ENCODE data around the gene MYRIP. TPM values are rescaled to one million over a fixed set of nuclear protein-coding genes. Genes with fewer than 3 reads are reported as not detected.

MYRIP gene
- total RNA-seq, 2 donors from 2014 or later: 4.8 to 9.3 TPM

DNA sequence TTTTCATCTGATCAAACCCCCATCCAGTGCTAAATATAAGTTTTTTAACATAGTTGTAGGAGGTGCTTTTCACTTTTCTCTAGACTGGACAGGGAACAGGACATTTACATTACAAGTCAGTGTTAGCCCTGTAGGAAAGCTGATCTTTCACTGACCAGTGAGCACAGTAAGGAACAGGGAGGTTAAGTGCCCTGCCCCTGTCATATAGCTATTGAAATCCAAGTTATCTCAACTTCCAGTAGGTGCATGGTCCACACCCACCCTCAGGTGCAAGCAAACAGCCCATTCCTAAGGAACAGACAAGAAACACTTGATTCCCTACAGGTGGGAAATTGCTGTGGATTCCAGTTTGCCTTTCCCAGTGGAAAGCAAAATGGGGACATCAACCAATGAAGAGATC, 421.0 kb downstream of the MYRIP start:
- Histone ChIP-seq H3K9me3 (no peaks in the 10 kb centered on the region), H3K27ac (no peak overlapping the region), H3K4me3 (no peak overlapping the region), H3K36me3 (no peaks in the 10 kb centered on the region), H3K4me1 (replicated peaks) (no peaks in the 10 kb centered on the region), H3K27me3 (replicated peaks; ENCODE audit: insufficient read depth) (no peaks in the 10 kb centered on the region)
- TF ChIP-seq POLR2AphosphoS5 (IDR thresholded peaks at IDR 0.05) (no peak), POLR2A (IDR thresholded peaks at IDR 0.05) (no peak)
- TF ChIP-seq, protein P1, sequence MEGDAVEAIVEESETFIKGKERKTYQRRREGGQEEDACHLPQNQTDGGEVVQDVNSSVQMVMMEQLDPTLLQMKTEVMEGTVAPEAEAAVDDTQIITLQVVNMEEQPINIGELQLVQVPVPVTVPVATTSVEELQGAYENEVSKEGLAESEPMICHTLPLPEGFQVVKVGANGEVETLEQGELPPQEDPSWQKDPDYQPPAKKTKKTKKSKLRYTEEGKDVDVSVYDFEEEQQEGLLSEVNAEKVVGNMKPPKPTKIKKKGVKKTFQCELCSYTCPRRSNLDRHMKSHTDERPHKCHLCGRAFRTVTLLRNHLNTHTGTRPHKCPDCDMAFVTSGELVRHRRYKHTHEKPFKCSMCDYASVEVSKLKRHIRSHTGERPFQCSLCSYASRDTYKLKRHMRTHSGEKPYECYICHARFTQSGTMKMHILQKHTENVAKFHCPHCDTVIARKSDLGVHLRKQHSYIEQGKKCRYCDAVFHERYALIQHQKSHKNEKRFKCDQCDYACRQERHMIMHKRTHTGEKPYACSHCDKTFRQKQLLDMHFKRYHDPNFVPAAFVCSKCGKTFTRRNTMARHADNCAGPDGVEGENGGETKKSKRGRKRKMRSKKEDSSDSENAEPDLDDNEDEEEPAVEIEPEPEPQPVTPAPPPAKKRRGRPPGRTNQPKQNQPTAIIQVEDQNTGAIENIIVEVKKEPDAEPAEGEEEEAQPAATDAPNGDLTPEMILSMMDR (IDR thresholded peaks at IDR 0.05): no peak
- intact Hi-C loops (cut with DNase I): no loop called here
- no peak for DNase-seq (ENCODE audit: low spot score)

GRCh38 chr3:40232626-40233025, 423.2 kb downstream of the MYRIP start:
- Histone ChIP-seq H3K27me3 (replicated peaks; ENCODE audit: insufficient read depth) (no peaks in the 10 kb centered on the region), H3K4me1 (replicated peaks) (no peaks in the 10 kb centered on the region), H3K9me3 (no peaks in the 10 kb centered on the region), H3K36me3 (no peaks in the 10 kb centered on the region), H3K27ac (no peak overlapping the region), H3K4me3 (no peak overlapping the region)
- intact Hi-C loops (cut with DNase I): no loop called here
- DNase-seq (ENCODE audit: low spot score): no peak
- WGBS: 85% methylated on average over 2 of the region's 2 CpGs
- TF ChIP-seq, protein P1 (IDR thresholded peaks at IDR 0.05): no peak
- TF ChIP-seq POLR2A (IDR thresholded peaks at IDR 0.05) (no peak), POLR2AphosphoS5 (IDR thresholded peaks at IDR 0.05) (no peak)

- Histone ChIP-seq H3K9me3 (no peaks in the 10 kb centered on the region), H3K27me3 (replicated peaks; ENCODE audit: insufficient read depth) (no peaks in the 10 kb centered on the region), H3K36me3 (no peaks in the 10 kb centered on the region), H3K4me3 (no peak overlapping the region), H3K27ac (no peak overlapping the region), H3K4me1 (replicated peaks) (no peaks in the 10 kb centered on the region)
- intact Hi-C loops (cut with DNase I): no loop called here
- no peak for DNase-seq (ENCODE audit: low spot score)
- no peak for TF ChIP-seq POLR2A (IDR thresholded peaks at IDR 0.05)
- TF ChIP-seq, protein P1 (IDR thresholded peaks at IDR 0.05): no peak
- 41% methylated on average over 1 of the region's 1 CpG for WGBS
Observed at GRCh38 chr3:40237159-40237558, 427.8 kb downstream of the MYRIP start.

DNA sequence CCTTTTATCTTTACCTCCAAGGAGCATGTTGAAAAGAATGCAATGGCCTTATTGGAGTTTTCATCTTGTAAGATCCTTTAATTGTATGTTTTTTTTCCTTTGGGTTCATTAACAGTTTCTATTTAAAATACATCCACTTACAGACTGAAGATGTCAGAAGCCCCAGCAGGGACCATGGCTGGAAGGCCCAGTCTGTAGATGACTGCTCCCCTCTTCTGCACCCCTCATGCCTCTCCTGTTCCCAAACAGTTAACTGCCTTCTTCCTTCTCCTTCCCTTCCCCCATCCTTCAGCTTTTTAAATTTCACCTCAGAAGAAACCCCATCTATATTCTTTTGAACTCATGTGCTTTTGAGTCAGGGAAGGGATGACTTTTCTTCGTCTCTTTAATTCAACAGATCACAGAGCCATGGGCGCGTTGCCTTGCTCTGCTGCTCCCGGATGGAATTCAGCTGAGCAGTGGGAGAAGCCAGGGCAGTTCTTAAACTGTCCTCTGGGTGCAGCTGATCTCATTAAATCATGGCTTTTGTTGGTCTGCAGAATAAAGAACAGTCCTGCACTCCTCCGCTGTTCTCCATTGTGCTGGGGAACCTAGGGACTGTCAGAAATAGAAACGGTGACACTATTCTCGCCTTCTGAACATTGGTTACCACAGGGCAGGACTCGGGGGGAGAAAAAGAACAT, 428.6 kb downstream of the MYRIP start:
- 53% methylated on average over 8 of the region's 8 CpGs for WGBS
- DNase-seq (ENCODE audit: low spot score): no peak
- Histone ChIP-seq H3K27me3 (replicated peaks; ENCODE audit: insufficient read depth) (no peaks in the 10 kb centered on the region), H3K4me1 (replicated peaks) (no peaks in the 10 kb centered on the region), H3K9me3 (no peaks in the 10 kb centered on the region), H3K4me3 (no peak overlapping the region), H3K36me3 (no peaks in the 10 kb centered on the region), H3K27ac (no peak overlapping the region)
- TF ChIP-seq POLR2A (IDR thresholded peaks at IDR 0.05) (no peak), POLR2AphosphoS5 (IDR thresholded peaks at IDR 0.05) (no peak)
- TF ChIP-seq, protein P1 (IDR thresholded peaks at IDR 0.05): no peak
- intact Hi-C loops (cut with DNase I): no loop called here

DNA sequence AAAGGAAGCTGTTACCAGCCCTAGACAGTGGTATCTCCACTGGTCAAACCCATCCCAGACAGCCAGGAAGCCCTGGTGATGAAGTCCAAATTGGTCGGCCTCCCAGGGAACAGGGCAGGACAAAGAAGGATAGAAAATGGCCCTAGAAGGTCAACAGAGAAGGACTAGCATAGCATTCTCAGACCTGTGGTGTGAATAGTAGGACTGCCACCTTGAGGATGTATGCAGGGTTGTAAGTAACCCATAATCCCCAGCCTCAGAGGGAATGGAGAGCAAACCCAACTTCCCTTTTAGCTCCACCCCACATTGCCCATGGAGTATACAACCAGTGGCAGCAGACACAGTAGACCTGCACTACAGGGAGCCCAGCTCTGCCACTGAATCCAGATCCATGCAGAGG, 431.5 kb downstream of the MYRIP start:
- no peak overlapping the region for H3K4me3 ChIP-seq
- TF ChIP-seq POLR2A (IDR thresholded peaks at IDR 0.05) (no peak), POLR2AphosphoS5 (IDR thresholded peaks at IDR 0.05) (no peak)
- no peaks in the 10 kb centered on the region for H3K9me3 ChIP-seq
- no peaks in the 10 kb centered on the region for H3K27me3 ChIP-seq (replicated peaks; ENCODE audit: insufficient read depth)
- DNase-seq (ENCODE audit: low spot score): no peak
- no peak overlapping the region for H3K27ac ChIP-seq
- 92% methylated on average over 1 of the region's 1 CpG for WGBS
- H3K4me1 ChIP-seq (replicated peaks): no peaks in the 10 kb centered on the region
- intact Hi-C loops (cut with DNase I): no loop called here
- H3K36me3 ChIP-seq: no peaks in the 10 kb centered on the region
